HG03039 (cell line): ENCODE data around the gene EDNRA.

ENCODE experiments used
- ATAC-seq: cut with Tn5 transposase; IDR thresholded peaks from one replicate; pipeline ENCODE4 v1.9.1; 2021; ENCODE audit warnings: mild to moderate bottlenecking, moderate library complexity; ENCODE audit not compliant: unreplicated experiment

EDNRA gene

DNA sequence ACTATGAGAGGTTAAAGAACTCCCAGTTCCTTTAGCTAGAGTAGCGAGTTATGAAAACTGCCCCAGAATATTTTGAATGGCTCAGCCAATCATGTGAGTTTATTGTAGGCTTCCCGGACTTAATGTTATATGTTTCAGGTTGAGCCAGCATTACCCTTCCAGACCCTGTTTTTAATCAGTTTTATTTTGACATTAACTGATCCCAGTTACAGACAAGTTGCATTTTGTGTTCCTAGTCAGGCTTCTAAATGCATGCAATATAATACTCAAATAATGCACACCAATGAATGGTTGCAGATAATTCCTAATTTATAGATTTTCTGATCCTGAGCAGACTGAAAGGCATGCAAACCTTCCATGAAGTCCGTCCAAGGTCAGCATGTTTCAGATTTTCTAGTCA, 57.8 kb downstream of the EDNRA start:
- ATAC-seq, result no peak

DNA sequence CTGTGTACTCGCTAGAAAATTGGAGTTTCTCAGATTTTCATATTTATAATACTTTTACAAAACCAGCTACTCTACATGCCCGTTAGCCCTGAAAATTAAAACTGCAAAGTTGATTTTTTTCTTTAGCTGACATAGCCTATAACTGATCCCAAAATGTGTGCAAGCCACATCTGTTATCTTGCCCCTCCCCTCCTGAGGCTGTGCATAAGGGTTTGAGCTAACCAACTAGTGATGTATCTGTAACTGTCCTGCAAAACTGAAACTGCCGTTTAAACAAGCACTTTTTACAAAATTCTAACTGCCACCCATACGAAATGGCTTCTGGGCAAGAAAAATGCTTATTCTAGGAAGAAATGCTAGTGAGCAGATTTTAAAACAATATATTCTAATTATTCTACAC, 59.1 kb downstream of the EDNRA start:
- ATAC-seq, result no peak

GRCh38 chr4:147542229-147542990, 61.5 kb downstream of the EDNRA start:
- no peak for ATAC-seq

DNA sequence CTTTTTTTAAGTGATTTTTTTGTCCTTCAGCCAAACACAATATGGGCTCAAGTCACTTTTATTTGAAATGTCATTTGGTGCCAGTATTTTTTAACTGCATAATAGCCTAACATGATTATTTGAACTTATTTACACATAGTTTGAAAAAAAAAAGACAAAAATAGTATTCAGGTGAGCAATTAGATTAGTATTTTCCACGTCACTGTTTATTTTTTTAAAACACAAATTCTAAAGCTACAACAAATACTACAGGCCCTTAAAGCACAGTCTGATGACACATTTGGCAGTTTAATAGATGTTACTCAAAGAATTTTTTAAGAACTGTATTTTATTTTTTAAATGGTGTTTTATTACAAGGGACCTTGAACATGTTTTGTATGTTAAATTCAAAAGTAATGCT, 62.1 kb downstream of the EDNRA start:
- ATAC-seq, result no peak

DNA sequence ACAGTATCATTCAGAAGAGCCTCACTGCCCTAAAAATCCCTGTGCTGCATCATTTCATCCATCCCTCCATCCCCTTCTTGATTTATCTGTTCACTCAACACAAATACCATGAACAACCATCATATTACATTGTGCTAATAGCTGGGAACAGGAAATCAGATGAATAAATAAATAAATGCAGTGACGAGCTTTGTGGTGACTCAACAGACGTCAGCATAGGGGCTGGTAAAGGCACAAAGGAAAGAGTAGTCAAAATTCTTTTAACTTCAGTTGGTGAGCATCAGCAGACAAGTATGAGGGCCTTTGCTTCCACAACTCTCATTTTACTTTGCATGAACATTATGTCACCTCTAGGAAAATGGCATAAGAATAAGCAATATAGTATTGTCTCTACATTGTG, 65.5 kb downstream of the EDNRA start:
- ATAC-seq, result no peak

GRCh38 chr4:147547314-147548056, 66.6 kb downstream of the EDNRA start:
- peak; percentile 56 for ATAC-seq

DNA sequence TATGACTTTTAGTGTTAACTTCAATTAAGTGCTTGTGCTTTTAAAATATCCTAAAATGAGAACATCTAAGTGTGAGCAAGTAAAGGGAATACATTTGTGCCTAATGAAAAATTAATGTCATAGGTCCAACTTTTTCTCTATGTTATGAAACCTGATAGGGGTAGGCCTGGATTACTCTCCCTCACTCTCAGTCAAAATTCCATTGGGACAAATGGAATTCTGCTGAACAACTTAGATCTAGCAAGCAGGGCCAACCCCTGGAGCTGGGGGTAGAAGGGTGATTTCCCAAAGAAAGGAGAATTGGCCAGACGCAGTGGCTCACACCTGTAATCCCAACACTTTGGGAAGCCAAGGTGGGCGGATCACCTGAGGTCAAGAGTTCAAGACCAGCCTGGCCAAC, 67.4 kb downstream of the EDNRA start:
- ATAC-seq, result no peak

DNA sequence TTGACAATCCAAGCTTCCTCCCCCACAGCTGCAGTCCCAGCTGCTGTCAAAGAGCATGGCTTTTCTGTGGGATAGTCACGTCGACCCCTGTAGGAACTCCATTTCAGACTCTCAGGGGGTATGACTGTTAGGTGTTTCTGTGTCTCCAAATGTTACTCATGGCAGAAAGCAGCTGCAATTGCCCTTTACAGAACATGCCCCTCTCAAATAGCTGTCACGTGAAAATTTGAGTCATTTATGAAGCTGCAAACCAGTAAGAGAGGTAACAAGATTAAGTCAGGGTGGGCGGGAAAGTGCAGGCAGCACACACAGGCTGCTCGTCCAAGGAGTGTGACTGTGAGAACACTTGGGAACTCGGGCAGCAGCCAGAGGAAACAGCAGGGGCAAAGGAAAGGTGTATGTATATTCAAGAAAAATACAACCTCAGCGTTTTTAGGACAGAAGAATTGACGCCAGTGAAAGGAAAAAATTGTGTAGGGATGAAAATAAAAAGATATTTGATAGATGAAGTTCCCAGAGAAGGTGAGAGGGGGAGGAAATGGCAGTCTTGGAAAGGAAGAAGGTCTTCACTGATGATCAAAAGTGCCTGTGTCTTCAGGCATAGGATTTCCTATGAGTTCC, 69.8 kb downstream of the EDNRA start:
- peak; percentile 73 for ATAC-seq

DNA sequence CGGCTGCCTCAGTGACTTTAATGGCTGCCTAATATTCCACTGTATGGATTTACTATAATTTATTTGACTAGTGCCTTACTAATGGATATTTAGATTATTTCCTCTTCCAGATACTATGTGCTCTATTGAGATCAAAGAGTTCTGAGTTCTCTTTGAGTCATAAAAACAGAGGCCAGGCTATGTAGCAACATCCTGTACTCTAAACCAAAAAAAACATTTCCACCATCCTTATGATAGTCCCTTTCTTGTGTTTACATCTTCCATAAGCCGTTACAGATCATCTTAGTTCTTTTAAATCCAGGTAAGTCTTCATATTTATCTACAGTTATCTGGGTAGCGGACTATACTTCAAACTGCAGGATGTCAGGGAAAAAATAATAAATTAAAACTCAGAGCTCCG, 79.7 kb downstream of the EDNRA start:
- ATAC-seq, result no peak

GRCh38 chr4:147566762-147567161, 85.9 kb downstream of the EDNRA start:
- no peak for ATAC-seq

GRCh38 chr4:147567276-147567675, 86.4 kb downstream of the EDNRA start:
- no peak for ATAC-seq

DNA sequence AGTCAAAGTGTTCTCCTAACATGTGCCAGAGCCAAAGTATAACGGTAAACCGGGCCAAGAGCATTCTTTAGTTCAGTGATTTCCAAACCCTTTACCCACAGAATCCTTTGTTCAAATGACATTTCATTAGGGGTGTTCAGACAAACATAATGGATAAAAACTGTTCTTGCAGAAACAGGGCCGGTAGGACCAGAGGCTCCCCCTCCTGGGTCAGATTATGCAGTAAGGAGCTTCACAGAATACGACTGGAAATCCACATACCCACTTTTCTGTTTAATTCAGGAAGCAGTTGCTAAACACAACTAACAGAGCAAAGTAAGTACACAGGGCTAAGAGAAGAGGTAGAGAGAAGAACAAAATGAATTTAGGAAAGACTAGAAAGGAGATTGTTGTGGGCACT, 89.7 kb downstream of the EDNRA start:
- no peak for ATAC-seq

GRCh38 chr4:147571036-147571770, 90.3 kb downstream of the EDNRA start:
- no peak for ATAC-seq

DNA sequence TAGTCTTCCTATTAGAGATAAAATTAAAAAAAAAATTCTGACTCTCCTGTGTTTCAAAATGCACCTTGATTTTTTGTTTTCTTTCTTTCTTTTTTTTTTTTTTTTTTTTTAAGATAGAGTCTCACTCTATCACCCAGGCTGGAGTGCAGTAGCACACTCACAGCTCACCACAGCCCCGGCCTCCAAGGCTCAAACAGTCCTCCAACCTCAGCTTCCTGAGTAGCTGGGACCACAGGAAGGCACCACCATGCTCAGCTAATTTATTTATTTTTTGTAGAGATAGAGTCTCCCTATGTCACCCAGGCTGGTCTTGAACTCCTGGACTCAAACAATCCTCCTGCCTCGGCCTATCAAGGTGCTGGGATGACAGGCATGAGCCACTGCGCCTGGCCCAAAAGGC, 95.2 kb downstream of the EDNRA start:
- no peak for ATAC-seq

DNA sequence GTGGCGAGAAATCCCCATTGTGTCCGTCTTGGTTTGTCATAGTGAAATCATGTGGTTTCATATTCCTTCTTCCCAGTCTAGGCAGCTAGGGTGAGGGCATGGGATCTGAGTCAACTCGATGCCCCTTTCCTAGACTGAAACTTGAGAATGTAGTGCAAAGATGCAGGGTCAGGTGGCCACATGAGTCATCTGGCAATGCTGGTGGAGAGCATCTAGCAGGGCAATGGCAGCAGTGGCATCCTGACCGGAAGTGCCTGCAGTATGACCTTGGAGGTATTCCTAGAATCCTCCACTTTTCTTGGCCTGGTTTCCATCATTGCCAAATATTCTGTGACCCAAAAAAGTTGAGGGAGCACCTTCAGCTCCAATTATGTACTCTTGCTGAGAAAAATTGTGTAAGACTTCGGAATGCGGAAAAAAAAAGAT, 97.2 kb downstream of the EDNRA start:
- no peak for ATAC-seq

DNA sequence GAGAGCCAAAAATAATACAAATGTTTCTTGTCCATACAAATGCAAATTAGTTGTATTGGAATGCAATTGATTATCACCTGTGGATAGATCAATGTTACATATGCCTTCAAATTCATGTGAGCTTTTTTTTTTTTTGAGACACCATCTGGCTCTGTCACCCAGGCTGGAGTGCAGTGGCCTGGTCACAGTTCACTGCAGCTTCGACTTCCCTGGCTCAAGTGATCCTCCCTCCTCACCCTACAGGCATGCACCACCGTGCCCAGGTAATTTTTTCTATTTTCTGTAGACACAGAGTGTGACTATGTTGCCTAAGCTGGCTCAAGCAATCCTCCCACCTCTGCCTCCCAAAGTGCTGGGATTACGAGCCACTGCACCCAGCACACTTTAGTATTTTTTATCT, 97.7 kb downstream of the EDNRA start:
- ATAC-seq, result no peak

DNA sequence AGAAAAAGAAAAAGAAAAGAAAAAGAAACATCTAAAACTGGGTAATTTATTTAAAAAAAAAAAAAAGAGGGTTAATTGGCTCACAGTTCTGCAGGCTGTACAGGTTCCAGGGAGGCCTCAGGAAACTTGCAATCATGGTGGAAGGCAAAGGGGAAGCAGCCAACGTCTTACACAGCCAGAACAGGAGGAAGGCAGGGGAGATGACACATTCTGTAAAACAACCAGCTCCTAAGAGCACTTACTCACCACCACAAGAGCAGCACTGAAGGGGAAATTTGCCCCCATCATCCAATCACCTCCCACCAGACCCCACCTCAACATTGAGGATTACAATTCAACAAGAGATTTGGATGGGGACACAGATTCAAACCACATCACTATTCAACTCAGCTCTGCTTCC, 99.5 kb downstream of the EDNRA start:
- ATAC-seq, result no peak

GRCh38 chr4:147581606-147582350, 100.9 kb downstream of the EDNRA start:
- ATAC-seq, result no peak

GRCh38 chr4:147582386-147583060, 101.6 kb downstream of the EDNRA start:
- no peak for ATAC-seq

GRCh38 chr4:147583876-147584275, 103.0 kb downstream of the EDNRA start:
- no peak for ATAC-seq
